Measurements from ENCODE around the gene RAB28.

DNA sequence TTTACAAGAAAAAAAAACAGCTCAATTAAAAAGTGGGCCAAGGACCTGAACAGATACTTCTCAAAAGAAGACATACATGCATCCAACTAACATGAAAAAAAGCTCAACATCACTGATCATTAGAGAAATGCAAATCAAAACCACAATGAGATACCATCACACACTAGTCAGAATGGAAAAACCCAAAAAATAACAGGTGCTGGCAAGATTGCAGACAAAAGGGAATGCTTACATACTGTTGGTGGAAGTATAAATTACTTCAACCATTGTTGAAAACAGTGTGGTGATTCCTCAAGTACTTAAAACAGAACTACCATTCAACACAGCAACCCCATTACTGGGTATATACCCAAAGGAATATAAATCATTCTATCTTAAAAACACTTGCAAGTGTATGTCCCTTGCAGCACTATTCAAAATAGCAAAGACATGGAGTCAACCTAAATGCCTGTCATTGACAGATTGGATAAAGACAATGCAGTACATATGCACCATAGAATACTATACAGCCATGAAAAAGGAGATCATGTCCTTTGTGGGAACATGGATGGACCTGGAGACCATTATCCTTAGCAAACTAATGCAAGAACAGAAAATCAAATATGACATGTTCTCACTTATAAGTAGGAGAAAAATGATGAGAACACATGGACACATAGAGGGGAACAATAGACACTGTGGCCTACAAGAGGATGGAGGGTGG, 97.6 kb downstream of the RAB28 start:
- TF ChIP-seq ARNTL (CRISPR knock-in tag; IDR thresholded peaks at IDR 0.05; ENCODE audit: borderline replicate concordance, low read depth) (no peak), ESRRG (CRISPR knock-in tag; IDR thresholded peaks at IDR 0.05) (no peak), BACH2 (CRISPR knock-in tag; IDR thresholded peaks at IDR 0.05; ENCODE audit: borderline replicate concordance) (no peak), OSR1 (CRISPR knock-in tag; IDR thresholded peaks at IDR 0.05) (no peak), PATZ1 (CRISPR knock-in tag; IDR thresholded peaks at IDR 0.05; ENCODE audit: borderline replicate concordance) (no peak), ZNF565 (CRISPR knock-in tag; conservative IDR thresholded peaks at IDR 0.05; ENCODE audit: low read depth) (no peak), RARB (CRISPR knock-in tag; IDR thresholded peaks at IDR 0.05) (no peak)
